ENCODE data around the gene SIRPB2. TPM values are rescaled to one million over a fixed set of nuclear protein-coding genes. Genes with fewer than 3 reads are reported as not detected.

The SIRPB2 gene
- total RNA-seq, 2 experiments from 2014 or later: not detected

DNA sequence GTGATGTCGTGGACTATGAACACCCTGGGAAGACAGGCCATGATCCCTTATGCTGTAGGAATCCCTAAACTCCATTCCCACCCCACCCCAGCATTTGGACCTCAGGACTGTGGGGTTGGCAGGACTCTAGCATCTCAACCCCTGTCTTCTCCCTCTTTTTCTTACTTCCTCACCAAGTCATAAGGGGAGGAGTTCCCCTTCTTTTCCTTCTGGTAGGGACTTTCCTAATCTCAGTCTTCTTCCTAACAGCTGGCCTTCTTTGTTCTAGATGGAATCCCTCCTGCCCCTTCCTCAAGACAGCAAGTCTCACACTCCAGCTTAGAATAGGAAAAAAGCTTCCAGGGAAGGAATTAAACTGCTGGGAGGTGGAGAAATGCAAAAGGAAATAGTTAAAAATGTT is 2.3 kb upstream of the SIRPB2 start:
- CTCF ChIA-PET: interaction anchor here (1.6 to 2.7 kb wide), 2 partner anchors 10 to 27 kb away, joined by 5 to 6 read pairs; partner anchors contain the start of gene NSFL1C
- Mint-ChIP-seq H3K27me3 (peaks cover 51% of the 10 kb centered on the region), H3K4me3 (no peak overlapping the region), H3K9me3 (peaks cover 4% of the 10 kb centered on the region), H3K4me1 (peaks cover 23% of the 10 kb centered on the region), H3K27ac (no peak overlapping the region), H3K36me3 (ENCODE audit: low read depth) (no peaks in the 10 kb centered on the region)
- POLR2A ChIA-PET: no interaction called here
- no peak for DNase-seq

DNA sequence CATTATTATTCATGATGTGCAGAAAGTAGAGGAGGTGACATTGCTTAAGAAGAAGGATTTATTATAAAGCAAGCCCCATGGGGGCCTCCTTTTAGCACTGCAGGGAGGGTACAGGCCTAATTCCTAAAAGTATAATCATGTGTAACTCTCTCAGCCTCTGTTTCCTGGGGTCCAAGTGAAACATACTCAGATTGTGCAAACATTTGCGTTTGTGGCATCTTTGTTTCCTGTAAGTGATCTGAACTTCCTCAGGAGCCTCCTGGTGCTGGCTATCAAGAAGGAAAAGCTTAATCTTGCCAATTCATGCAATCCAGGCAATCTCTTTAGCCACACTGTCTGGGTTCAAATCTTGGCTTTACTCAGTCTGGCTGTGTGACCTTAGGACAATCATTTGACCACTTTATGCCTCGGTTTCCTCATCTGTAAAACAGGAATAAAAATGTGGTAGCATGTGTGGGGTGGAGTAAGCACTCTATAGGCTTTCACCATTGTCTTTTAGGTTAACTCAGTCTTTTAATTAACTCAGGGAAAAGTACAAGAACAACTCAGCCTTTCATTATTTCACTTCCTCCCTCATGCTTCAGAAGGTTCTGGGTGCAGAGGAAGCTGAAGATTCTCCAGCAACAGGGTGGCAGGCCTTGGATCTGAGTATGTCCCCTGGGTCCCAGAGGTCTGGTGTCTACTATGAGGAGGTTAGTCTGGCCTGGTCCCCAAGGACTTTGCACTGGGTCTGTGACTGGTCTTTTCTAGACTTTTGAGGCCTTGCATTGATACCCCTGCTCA is 831 bp upstream of the SIRPB2 start:
- H3K27me3 Mint-ChIP-seq: peaks cover 45% of the 10 kb centered on the region
- CTCF ChIA-PET: interaction anchor here (0.5 to 2.7 kb wide), 4 partner anchors 12 to 305 kb away, joined by 3 to 6 read pairs (median 4); partner anchors contain the start of gene NSFL1C
- peaks cover 23% of the 10 kb centered on the region for H3K4me1 Mint-ChIP-seq
- no peak overlapping the region for H3K27ac Mint-ChIP-seq
- POLR2A ChIA-PET: no interaction called here
- H3K4me3 Mint-ChIP-seq: no peak overlapping the region
- no peaks in the 10 kb centered on the region for H3K36me3 Mint-ChIP-seq (ENCODE audit: low read depth)
- DNase-seq: no peak
- H3K9me3 Mint-ChIP-seq: peaks cover 4% of the 10 kb centered on the region

DNA sequence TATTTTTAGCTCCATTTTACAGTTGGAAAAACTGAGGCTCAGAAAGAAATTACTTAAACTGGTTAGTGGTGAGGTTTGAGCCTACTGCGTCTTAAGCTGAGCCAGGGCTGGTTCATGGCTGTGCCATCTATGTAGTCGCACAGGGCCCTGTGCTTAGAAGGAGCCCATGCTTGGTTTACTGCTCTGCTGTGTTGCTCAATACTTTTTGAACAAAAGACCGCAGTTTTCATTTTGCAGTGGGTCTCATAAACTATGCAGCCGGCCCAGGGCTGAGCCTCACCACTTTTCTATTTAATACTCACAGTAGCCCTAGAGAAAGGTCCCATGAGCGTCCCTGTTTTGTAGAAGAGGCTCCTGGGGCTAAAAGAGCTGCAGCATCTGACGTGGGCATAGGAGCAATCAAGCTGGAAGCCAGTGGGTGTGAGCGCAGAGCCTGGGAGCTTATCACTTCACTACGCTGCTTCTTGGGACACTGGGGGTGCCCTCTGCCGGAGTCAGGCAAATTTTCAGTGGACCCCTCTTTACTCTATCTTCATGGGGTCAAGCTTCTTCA is 501 bp downstream of the SIRPB2 start:
- H3K9me3 Mint-ChIP-seq: peaks cover 4% of the 10 kb centered on the region
- CTCF ChIA-PET: interaction anchor here (0.6 to 1.8 kb wide), 4 partner anchors 13 to 592 kb away, joined by 3 to 6 read pairs (median 3); no protein-coding TSS in a partner anchor
- no peak overlapping the region for H3K4me3 Mint-ChIP-seq
- no peak for DNase-seq
- H3K4me1 Mint-ChIP-seq: peaks cover 23% of the 10 kb centered on the region
- POLR2A ChIA-PET: no interaction called here
- H3K36me3 Mint-ChIP-seq (ENCODE audit: low read depth): no peaks in the 10 kb centered on the region
- H3K27me3 Mint-ChIP-seq: peaks cover 38% of the 10 kb centered on the region
- H3K27ac Mint-ChIP-seq: no peak overlapping the region

DNA sequence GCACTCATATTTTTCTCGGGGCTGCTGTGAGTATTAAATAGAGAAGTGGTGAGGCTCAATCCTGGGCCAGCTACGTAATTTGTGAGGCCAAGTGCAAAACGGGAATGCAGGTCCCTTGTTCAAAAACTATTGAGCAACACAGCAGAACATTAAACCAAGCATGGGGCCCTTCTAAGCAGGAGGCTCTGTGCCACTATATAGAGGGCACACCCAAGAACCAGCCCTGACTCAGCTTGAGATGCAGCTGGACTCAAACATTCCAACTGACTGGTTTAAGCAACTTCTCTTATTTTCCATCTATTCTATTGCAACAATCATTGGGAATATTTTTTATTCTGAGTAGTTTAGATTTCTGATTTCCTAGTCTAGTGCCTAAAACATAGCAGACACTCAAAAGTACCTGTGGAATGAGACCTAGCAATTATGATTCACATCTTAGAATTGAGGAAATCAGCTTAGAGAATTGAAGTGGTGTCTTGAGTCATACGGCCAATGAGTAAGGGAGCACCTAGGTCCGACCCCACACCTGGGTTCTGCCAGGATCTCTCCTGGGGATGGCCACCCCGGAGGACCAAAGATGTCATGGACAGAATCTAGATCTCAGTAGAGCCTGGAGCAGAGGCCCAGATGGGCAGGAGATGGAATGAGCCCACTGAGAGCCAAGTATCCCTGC is 1.3 kb downstream of the SIRPB2 start:
- H3K27ac Mint-ChIP-seq: no peak overlapping the region
- DNase-seq: no peak
- H3K27me3 Mint-ChIP-seq: peaks cover 36% of the 10 kb centered on the region
- H3K9me3 Mint-ChIP-seq: peaks cover 4% of the 10 kb centered on the region
- peaks cover 23% of the 10 kb centered on the region for H3K4me1 Mint-ChIP-seq
- ChIA-PET CTCF (interaction anchor here (1.1 to 1.8 kb wide), 3 partner anchors 12 to 19 kb away, joined by 3 to 6 read pairs (median 3); no protein-coding TSS in a partner anchor), POLR2A (no interaction called here)
- H3K36me3 Mint-ChIP-seq (ENCODE audit: low read depth): no peaks in the 10 kb centered on the region
- no peak overlapping the region for H3K4me3 Mint-ChIP-seq

DNA sequence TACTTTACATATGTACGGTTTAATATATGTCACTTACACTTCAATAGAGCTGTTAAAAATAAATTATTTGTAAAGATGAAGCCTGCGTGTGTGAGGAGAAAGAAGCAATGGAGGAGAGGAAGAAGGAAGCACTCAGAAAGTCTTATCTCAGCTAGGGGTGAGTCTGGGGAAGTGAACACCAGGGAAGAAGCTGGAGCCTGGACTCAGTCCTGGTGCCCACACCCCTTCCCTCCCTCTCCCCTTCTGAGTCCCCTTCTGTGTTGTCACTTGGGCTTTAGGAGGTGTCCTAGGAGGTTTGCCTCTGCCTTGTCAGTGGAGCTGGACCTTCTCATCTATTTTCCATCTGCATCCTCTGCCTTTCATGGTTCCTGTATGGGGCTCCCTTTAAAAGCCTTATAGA is 1.9 kb downstream of the SIRPB2 start:
- Mint-ChIP-seq H3K27ac (no peak overlapping the region), H3K4me1 (peaks cover 23% of the 10 kb centered on the region), H3K36me3 (ENCODE audit: low read depth) (no peaks in the 10 kb centered on the region), H3K9me3 (peaks cover 4% of the 10 kb centered on the region), H3K4me3 (no peak overlapping the region), H3K27me3 (peaks cover 34% of the 10 kb centered on the region)
- ChIA-PET CTCF (interaction anchor here (1.3 to 1.8 kb wide), 2 partner anchors 11 to 14 kb away, joined by 3 to 6 read pairs; no protein-coding TSS in a partner anchor), POLR2A (no interaction called here)
- no peak for DNase-seq

DNA sequence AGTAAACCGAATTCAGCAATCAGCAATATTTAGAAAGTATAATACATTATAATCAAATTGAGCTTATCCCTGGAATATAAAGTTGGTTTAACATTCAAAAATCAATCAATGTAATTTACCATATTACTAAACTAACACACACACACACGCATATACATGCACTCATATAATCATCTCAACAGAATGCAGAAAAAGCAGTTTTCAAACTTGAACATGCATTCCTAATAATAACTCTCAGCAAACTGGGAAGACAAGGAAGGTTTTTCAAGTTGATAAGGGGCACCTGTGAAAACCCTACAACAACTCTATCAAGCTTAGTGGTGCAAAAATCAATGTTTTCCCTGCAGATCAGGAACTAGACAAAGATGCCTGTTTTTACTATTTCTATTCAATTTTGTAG is 4.7 kb downstream of the SIRPB2 start:
- H3K36me3 Mint-ChIP-seq (ENCODE audit: low read depth): no peaks in the 10 kb centered on the region
- no peak overlapping the region for H3K4me3 Mint-ChIP-seq
- peaks cover 36% of the 10 kb centered on the region for H3K27me3 Mint-ChIP-seq
- DNase-seq: no peak
- H3K4me1 Mint-ChIP-seq: peaks cover 6% of the 10 kb centered on the region
- CTCF ChIA-PET: no interaction called here
- POLR2A ChIA-PET: no interaction called here
- no peak overlapping the region for H3K27ac Mint-ChIP-seq
- no peaks in the 10 kb centered on the region for H3K9me3 Mint-ChIP-seq

DNA sequence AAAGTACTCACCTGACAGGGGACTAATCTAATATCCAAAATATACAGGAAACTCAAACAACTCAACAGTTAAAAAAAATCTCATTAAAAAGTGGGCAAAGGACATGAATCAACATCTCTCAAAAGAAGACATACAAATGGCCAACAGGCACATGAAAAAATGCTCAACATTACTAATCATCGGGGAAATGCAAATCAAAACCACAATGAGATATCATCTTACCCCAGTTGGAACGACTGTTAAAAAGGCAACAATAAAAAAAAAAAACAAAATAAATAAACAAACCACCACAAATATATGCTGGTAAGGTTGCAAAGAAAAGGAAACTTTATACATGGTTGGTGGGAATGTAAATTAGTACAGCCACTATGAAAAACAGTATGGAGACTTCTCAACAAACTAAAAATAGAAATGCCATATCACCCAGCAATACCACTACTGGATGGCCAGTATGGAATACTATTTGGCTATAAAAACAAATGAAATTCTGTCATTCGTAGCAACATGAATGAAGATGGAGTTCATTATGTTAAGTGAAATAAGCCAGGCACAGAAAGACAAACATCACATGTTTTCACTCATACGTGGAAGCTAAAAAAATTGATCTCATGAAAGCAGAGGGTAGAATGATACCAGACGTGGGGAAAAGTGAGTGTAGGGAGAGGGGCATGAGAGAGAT is 6.6 kb downstream of the SIRPB2 start:
- Mint-ChIP-seq H3K27me3 (peaks cover 36% of the 10 kb centered on the region), H3K4me3 (no peak overlapping the region), H3K9me3 (no peaks in the 10 kb centered on the region), H3K36me3 (ENCODE audit: low read depth) (no peaks in the 10 kb centered on the region), H3K27ac (no peak overlapping the region), H3K4me1 (no peaks in the 10 kb centered on the region)
- no peak for DNase-seq
- POLR2A ChIA-PET: no interaction called here
- CTCF ChIA-PET: no interaction called here

DNA sequence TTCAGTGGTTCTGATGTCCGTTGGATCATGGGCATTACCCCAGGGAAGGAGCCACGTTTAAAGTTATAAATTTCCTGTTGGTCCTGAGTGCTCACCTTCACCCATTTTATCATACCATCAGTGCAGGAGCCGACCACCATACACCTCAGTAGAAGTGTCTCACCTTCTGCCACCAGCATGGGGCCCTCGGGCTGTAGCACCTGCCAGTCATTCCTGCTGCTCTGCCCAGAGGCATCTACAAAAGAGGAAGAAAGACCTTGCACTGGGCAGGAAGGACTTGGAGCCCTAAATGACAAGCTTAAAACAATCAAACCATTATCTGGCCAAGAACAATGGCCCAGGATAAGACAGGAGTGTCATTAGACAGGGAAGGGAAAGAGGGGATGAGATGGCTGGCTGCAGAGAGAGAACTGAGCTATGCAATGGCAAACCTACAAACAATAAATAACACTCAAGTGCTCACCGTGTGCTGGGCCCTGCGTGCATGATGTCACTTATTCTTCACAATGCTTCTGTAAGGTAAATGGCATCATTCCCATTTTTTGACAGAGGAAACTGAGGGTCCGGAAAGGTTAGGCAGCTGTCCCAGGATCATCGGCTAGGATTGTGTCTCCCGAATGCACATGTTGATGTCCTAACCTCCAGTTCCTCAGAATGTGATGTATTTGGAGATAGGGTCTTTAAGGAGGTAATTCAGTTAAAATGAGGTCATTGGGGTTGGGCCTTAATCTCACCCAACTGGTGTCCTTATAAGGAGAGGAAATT is 11.2 kb downstream of the SIRPB2 start:
- Mint-ChIP-seq H3K4me1 (no peaks in the 10 kb centered on the region), H3K36me3 (ENCODE audit: low read depth) (no peaks in the 10 kb centered on the region), H3K27me3 (peaks cover 15% of the 10 kb centered on the region), H3K4me3 (no peak overlapping the region), H3K9me3 (no peaks in the 10 kb centered on the region), H3K27ac (no peak overlapping the region)
- no peak for DNase-seq
- CTCF ChIA-PET: no interaction called here
- POLR2A ChIA-PET: no interaction called here

DNA sequence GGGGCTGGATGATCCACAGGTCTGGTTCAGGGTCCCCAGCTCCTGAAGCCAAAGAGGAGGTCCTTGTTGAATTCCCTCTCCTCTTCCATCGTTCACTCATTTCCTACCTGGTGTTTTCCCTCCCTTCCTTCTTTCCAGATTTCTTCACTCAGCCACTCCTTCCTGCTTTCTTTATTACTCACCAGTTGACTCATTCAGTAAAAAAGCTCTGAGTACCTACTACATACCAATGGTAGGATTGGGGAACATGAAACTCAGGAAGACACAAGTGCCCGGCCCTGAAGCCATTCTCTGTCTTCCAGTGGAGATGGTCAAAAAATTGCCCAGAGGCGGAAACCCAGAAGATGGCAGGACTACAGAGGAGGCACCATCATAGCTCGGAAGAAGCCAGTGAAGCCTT is 12.7 kb downstream of the SIRPB2 start:
- ChIA-PET POLR2A (no interaction called here), CTCF (interaction anchor here (0.7 kb wide), 1 partner anchor 10 kb away, joined by 3 read pairs; no protein-coding TSS in a partner anchor)
- Mint-ChIP-seq H3K36me3 (ENCODE audit: low read depth) (no peaks in the 10 kb centered on the region), H3K4me3 (no peak overlapping the region), H3K27me3 (peaks cover 2% of the 10 kb centered on the region), H3K4me1 (no peaks in the 10 kb centered on the region), H3K27ac (no peak overlapping the region), H3K9me3 (no peaks in the 10 kb centered on the region)
- DNase-seq: no peak

DNA sequence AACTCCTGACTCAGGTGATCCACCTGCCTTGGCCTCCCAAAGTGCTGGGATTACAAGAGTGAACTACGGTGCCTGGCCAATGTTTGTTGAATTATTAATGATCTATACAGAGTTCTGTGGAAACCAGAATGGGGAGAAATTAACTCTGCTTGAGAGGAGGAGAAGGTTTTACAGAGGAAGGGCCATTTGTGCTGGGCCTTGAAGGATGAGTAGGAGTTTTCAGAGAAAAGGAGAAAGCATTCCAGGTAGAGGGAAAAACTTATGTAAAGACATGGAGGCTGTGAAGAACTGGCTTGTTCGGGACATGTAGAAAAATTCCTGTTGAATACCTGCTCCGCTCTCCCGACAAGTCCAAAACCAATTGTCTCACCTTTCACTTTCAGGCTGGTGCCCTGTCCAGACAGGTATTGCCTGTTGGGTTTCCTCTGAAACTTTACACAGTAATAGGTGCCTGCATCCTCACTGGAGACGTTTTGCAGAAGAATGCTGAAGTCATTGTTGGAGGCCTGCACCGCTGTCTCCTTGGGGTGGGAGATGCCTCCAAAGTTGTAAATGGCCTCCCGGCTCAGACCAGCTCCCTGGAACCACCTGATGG is 13.2 kb downstream of the SIRPB2 start:
- peaks cover 2% of the 10 kb centered on the region for H3K27me3 Mint-ChIP-seq
- no peaks in the 10 kb centered on the region for H3K36me3 Mint-ChIP-seq (ENCODE audit: low read depth)
- no peaks in the 10 kb centered on the region for H3K4me1 Mint-ChIP-seq
- ChIA-PET POLR2A (no interaction called here), CTCF (interaction anchor here (0.7 kb wide), 1 partner anchor 11 kb away, joined by 3 read pairs; no protein-coding TSS in a partner anchor)
- no peak overlapping the region for H3K27ac Mint-ChIP-seq
- DNase-seq: no peak
- no peaks in the 10 kb centered on the region for H3K9me3 Mint-ChIP-seq
- H3K4me3 Mint-ChIP-seq: no peak overlapping the region

DNA sequence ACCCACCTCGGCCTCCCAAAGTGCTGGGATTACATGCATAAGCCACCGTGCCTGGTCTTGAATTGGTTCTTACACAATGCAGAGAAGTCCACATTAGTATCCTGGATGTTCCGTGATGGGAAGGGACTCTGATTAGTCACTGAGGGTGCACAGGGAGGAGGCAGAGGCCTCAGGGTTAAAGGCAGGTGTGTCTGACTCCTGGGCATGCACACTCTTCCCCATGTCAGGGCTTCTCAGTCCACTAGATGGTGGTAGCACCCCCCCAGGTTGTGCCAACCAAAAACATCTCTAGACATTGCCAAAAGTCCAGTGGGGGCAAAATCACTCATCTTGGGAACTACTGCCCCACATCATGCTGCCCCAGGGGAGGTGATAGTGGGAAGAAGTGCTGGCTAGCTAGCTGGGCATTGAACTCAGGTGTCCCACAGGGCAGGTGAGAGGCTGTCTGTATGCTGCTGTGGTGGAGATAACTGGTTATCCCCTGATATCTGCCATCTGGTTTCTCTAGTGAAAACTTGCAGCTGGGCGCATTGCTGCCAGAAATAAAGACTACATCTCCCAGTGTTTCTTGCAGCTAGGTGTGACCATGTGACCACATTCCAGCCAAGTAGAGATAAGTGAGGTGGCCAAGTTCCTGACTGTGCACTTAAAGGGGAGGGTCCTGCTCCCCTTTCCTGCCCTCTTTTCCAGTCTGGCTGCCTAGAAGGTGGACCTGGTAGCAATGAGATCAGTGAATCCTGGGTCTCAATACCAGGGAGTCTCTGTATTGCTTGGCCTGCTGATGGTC is 16.2 kb downstream of the SIRPB2 start:
- Mint-ChIP-seq H3K36me3 (ENCODE audit: low read depth) (no peaks in the 10 kb centered on the region), H3K27me3 (no peaks in the 10 kb centered on the region), H3K4me1 (no peaks in the 10 kb centered on the region), H3K27ac (no peak overlapping the region), H3K4me3 (no peak overlapping the region), H3K9me3 (no peaks in the 10 kb centered on the region)
- ChIA-PET POLR2A (no interaction called here), CTCF (interaction anchor here (0.7 to 2.4 kb wide), 3 partner anchors 8 to 127 kb away, joined by 3 to 13 read pairs (median 5); partner anchors contain the start of gene NSFL1C)
- DNase-seq: no peak

Measured in activated CD4-positive, alpha-beta T cell treated with anti-CD3 and anti-CD28 coated beads, Interleukin-2, amount 10 ng/mL, durations not matched to agents 7 days and 5 days (primary cell).